ENCODE data around the gene PTPRM.

Gene PTPRM

GRCh38 chr18:7567474-7568425, 634 bp downstream of the PTPRM start:
- no peak for DNase-seq (ENCODE audit: low read depth in 2 of 2)

GRCh38 chr18:7568426-7568825, 1.3 kb downstream of the PTPRM start:
- DNase-seq (ENCODE audit: low read depth in 2 of 2), result no peak

GRCh38 chr18:7571626-7572025, 4.5 kb downstream of the PTPRM start:
- no peak for DNase-seq (ENCODE audit: low read depth in 2 of 2)

- no peak for DNase-seq (ENCODE audit: low read depth in 2 of 2)
Measured at GRCh38 chr18:7572822-7573221, 5.7 kb downstream of the PTPRM start.

- no peak for DNase-seq (ENCODE audit: low read depth in 2 of 2)
Measured at GRCh38 chr18:7575465-7576028, 8.4 kb downstream of the PTPRM start.

GRCh38 chr18:7576077-7576476, 9.0 kb downstream of the PTPRM start:
- DNase-seq (ENCODE audit: low read depth in 2 of 2), result no peak

- DNase-seq (ENCODE audit: low read depth in 2 of 2), result no peak
Measured at GRCh38 chr18:7576685-7577084, 9.6 kb downstream of the PTPRM start.

DNA sequence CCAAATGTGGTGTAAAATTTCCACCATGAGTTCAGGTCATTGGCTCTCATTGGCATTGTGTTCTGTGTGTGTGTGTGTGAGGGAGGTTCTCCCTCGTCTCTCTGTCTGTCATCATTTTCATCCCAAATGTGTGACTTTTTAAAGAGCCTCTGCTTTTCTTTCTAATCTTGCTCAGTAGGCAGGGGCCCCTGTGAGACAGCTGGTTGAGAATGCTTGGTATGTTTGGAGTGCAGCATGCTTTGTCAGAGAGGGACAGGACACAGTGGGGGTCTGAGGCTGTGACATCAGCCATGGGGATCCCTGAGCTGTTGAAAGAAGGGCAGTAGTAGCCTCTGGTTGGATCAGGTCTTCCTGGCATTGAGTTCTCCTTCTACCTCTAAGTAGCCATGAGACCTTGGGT, 10.6 kb downstream of the PTPRM start:
- no peak for DNase-seq (ENCODE audit: low read depth in 2 of 2)

GRCh38 chr18:7579176-7579917, 12.2 kb downstream of the PTPRM start:
- DNase-seq (ENCODE audit: low read depth in 2 of 2), result no peak

DNA sequence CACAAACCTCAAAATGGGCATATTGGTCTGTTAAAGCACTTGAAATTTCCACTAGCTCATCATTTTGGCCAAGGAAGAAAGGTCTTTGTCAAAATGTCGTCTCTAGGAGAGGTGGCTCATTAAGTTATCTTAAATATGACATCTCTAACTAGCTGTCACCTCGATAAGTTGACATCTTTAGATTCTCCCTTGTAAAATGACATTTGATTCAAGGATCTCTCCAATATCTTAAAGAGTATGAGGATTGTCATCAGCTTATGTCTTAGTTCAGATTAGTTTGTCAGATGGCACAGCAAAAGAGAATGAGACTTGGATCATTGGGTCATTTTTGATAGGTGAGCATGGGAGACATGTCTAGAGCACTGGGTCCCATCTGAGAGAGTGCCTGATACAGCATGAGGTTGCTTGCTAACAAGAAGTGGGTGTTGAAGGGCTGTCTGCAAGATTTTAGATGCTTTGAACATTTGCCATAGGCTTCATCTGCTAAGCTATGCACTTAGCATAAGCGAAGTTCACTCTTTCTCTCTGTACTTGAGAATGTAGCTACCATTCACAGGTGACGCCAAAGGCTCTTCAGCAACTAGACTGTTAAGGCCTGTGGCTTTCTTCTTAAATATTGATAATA, 12.9 kb downstream of the PTPRM start:
- no peak for DNase-seq (ENCODE audit: low read depth in 2 of 2)

GRCh38 chr18:7584646-7585275, 17.6 kb downstream of the PTPRM start:
- no peak for DNase-seq (ENCODE audit: low read depth in 2 of 2)

GRCh38 chr18:7585276-7585670, 18.2 kb downstream of the PTPRM start:
- no peak for DNase-seq (ENCODE audit: low read depth in 2 of 2)

GRCh38 chr18:7586379-7586778, 19.3 kb downstream of the PTPRM start:
- DNase-seq (ENCODE audit: low read depth in 2 of 2), result no peak

DNA sequence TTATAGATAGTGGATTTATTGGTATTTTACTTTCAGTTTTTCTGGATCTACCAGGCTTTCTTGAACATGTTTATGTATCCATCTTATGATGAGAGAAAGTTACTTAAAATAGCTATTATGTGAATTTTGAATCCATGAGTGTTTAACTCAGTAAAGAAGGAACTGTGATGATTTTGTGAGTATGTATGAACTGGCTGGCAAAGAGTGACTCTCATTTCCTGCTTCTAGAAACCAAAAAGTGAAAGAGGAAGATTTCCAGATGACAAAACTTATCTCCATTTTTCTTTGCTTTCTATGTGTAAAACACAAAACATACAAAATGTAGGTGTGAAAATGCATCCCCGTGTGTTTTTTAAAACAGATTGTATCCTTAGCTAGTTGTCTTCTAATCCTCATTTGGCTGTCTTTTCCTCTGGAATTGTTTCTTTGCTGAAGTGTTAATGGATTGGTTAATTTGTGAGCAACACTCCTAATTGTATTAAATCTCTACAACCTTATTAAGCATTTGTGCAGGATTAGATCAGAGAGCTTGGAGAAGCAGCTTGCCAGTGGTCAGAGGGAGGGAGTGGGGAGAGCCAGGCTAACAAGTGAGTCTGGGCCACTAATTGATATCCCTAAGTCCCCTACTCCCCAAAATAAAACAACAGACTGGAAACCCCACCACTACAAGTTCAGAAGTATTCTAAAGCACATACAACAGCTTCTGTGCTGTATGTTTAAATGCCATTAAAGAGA, 23.9 kb downstream of the PTPRM start:
- DNase-seq (ENCODE audit: low read depth in 2 of 2), result no peak

- no peak for DNase-seq (ENCODE audit: low read depth in 2 of 2)
Measured at GRCh38 chr18:7592305-7593071, 25.4 kb downstream of the PTPRM start.

- no peak for DNase-seq (ENCODE audit: low read depth in 2 of 2)
Measured at GRCh38 chr18:7593218-7593819, 26.2 kb downstream of the PTPRM start.

DNA sequence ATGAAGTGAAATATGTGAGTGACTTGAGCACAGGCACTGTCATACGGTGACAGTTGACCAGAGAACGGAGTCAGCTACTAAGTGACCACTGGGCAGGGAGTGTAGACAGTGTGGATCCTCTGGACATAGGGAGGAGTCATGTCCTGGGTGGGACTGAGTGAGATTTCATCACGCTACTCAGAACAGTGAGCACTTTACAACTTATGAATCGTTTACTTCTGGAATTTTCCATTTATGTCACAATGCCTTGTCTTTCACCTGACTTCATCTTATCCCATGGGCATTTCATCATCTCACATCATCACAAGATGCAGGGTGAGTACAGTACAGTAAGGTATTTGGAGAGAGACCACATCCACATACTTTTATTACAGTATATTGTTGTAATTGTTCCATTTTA, 29.0 kb downstream of the PTPRM start:
- DNase-seq (ENCODE audit: low read depth in 2 of 2), result no peak

DNA sequence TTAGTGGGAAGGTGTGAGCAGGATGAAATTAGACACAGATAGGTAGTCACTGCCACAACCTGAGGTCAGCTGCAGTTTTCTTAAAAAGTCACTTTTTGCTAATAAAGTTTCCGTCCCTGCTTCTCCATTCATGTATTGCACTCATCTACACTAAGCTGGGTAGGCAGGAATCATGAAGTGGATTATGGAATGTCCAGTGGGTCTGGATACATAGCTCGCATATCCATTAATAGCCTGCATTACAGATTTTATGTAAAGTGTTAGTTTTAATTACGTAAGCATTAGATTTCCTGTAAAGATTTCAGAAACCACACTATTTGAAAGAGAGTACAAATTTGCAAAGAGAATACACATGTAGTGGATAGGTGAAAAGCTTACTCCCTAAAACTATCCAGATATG, 30.4 kb downstream of the PTPRM start:
- no peak for DNase-seq (ENCODE audit: low read depth in 2 of 2)

GRCh38 chr18:7598167-7599047, 31.3 kb downstream of the PTPRM start:
- no peak for DNase-seq (ENCODE audit: low read depth in 2 of 2)

All from stimulated activated CD8-positive, alpha-beta memory T cell treated with anti-CD3 and anti-CD28 coated beads, Interleukin-15, amount 100 ng/mL, for 48 hours (primary cell).